ENCODE data around the gene ABHD2.

ABHD2 gene

GRCh38 chr15:89221543-89221942 lies 133.3 kb downstream of the ABHD2 start, which contains the start of gene RLBP1:
Gene RLBP1 (minus strand): TSS chr15:89221579. CDS start chr15:89218975, 2,604 bp downstream.
- no peak for TF ChIP-seq GATA2 (IDR thresholded peaks at IDR 0.05; ENCODE audit: low read depth, low read length)
- no peak for TF ChIP-seq GATA3 (IDR thresholded peaks at IDR 0.05; ENCODE audit: low read depth, low read length)

- no peak for TF ChIP-seq GATA3 (IDR thresholded peaks at IDR 0.05; ENCODE audit: low read depth, low read length)
- TF ChIP-seq GATA2 (IDR thresholded peaks at IDR 0.05; ENCODE audit: low read depth, low read length): no peak
Observed at GRCh38 chr15:89225588-89225987, 137.3 kb downstream of the ABHD2 start.

- TF ChIP-seq GATA3 (IDR thresholded peaks at IDR 0.05; ENCODE audit: low read depth, low read length) (no peak), GATA2 (IDR thresholded peaks at IDR 0.05; ENCODE audit: low read depth, low read length) (no peak)
Observed at GRCh38 chr15:89226359-89227221, 138.3 kb downstream of the ABHD2 start.

- TF ChIP-seq GATA3 (IDR thresholded peaks at IDR 0.05; ENCODE audit: low read depth, low read length): no peak
- TF ChIP-seq GATA2 (IDR thresholded peaks at IDR 0.05; ENCODE audit: low read depth, low read length): no peak
Observed at GRCh38 chr15:89227425-89227824, 139.2 kb downstream of the ABHD2 start.

GRCh38 chr15:89230277-89230676 lies 142.0 kb downstream of the ABHD2 start:
- TF ChIP-seq GATA3 (IDR thresholded peaks at IDR 0.05; ENCODE audit: low read depth, low read length) (no peak), GATA2 (IDR thresholded peaks at IDR 0.05; ENCODE audit: low read depth, low read length) (no peak)

GRCh38 chr15:89231832-89232231 lies 143.6 kb downstream of the ABHD2 start:
- TF ChIP-seq GATA2 (IDR thresholded peaks at IDR 0.05; ENCODE audit: low read depth, low read length) (no peak), GATA3 (IDR thresholded peaks at IDR 0.05; ENCODE audit: low read depth, low read length) (no peak)

GRCh38 chr15:89243046-89243690 lies 154.9 kb downstream of the ABHD2 start:
- TF ChIP-seq GATA3 (IDR thresholded peaks at IDR 0.05; ENCODE audit: low read depth, low read length) (no peak), GATA2 (IDR thresholded peaks at IDR 0.05; ENCODE audit: low read depth, low read length) (no peak)

- no peak for TF ChIP-seq GATA3 (IDR thresholded peaks at IDR 0.05; ENCODE audit: low read depth, low read length)
- TF ChIP-seq GATA2 (IDR thresholded peaks at IDR 0.05; ENCODE audit: low read depth, low read length): peak; percentile 55
Observed at GRCh38 chr15:89243691-89244573, 155.7 kb downstream of the ABHD2 start, which contains the start of gene FANCI. Gene FANCI (plus strand): TSS chr15:89243979. CDS start chr15:89247648, 3,669 bp downstream.

GRCh38 chr15:89244574-89244903 lies 156.3 kb downstream of the ABHD2 start:
- TF ChIP-seq GATA2 (IDR thresholded peaks at IDR 0.05; ENCODE audit: low read depth, low read length) (no peak), GATA3 (IDR thresholded peaks at IDR 0.05; ENCODE audit: low read depth, low read length) (no peak)

GRCh38 chr15:89247446-89247845 lies 159.2 kb downstream of the ABHD2 start:
- no peak for TF ChIP-seq GATA2 (IDR thresholded peaks at IDR 0.05; ENCODE audit: low read depth, low read length)
- no peak for TF ChIP-seq GATA3 (IDR thresholded peaks at IDR 0.05; ENCODE audit: low read depth, low read length)

- TF ChIP-seq GATA2 (IDR thresholded peaks at IDR 0.05; ENCODE audit: low read depth, low read length) (no peak), GATA3 (IDR thresholded peaks at IDR 0.05; ENCODE audit: low read depth, low read length) (no peak)
Observed at GRCh38 chr15:89248584-89248983, 160.3 kb downstream of the ABHD2 start.
